LoVo (cell line): Measurements from ENCODE around the gene NEURL3.

Experiments used
- DNase-seq: peaks from one replicate; pipeline ENCODE4 v3.0.0-alpha.2; 2016; ENCODE audit warnings: low spot score

Gene NEURL3

DNA sequence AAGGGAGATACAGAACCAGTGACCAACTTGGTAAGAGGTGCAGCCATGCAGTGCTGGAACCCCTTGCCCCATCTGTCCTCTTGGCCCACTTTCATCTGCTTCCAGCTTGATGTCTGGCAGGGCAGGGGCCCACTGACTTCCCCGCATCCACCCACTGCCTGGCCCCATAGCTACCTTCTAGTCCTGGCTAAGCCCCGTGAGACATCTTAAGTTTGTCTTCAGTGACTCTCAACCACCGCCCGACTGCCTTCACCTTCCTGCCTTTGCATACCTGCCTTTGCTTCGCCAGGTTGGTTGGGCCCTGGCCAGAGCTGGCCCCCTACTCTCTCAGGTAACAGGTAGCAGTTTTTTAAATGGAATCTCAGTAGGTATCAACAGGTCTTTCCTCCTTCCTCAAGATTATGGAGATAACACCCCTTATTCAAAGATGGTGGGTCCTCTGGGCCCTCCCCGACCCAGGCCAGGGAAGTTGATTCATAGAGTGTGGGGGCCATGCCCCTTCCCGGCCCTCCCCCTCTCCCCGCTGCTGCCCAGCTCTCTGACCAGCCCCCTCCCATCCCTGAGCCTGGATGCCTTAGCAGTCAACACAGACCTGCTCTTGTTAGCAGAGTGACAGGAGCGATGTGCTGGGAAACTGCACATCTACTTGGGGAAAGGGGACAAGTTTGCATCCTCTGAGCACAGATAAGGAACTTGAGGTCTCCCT lies 34.2 kb upstream of the NEURL3 start:
- no peak for DNase-seq

- no peak for DNase-seq
Observed at GRCh38 chr2:96538487-96539214, 33.5 kb upstream of the NEURL3 start.

DNA sequence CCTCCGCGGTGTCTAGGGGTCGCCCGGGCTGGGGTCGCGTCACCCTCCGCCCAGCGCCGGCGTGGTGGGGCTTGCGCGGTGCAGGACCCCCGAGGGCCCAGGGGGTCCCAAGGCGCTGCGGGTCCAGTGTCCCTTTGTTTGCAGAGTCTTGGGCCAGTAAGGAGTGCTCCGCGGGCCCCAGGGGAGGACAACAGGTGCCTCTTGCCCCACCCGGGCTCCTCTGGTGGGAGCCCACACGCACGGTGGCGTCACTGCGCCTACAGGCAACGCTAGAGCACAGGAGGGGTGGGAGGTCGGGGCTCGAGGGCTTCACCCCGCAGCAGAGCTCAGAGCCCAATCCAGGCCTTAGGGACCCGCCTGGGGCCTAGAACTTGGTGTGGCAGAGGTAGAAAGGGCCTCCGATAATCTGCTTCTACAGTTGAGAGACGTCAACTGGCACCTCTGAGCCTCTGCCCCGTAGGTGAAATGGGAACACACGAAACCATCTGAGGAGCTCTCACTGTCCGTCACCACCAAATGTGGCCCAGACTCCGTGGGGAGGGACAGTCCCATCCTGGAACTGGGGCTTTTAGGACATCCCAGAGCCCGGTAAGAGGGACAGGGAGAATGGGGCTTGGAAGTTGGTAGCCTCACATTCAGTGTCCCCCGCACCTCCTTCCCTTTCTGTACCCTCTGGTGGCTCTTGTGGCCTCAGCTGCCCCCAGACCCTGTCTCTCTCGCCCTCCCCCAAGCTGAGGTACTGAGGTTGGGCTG lies 32.8 kb upstream of the NEURL3 start:
- DNase-seq, result no peak

DNA sequence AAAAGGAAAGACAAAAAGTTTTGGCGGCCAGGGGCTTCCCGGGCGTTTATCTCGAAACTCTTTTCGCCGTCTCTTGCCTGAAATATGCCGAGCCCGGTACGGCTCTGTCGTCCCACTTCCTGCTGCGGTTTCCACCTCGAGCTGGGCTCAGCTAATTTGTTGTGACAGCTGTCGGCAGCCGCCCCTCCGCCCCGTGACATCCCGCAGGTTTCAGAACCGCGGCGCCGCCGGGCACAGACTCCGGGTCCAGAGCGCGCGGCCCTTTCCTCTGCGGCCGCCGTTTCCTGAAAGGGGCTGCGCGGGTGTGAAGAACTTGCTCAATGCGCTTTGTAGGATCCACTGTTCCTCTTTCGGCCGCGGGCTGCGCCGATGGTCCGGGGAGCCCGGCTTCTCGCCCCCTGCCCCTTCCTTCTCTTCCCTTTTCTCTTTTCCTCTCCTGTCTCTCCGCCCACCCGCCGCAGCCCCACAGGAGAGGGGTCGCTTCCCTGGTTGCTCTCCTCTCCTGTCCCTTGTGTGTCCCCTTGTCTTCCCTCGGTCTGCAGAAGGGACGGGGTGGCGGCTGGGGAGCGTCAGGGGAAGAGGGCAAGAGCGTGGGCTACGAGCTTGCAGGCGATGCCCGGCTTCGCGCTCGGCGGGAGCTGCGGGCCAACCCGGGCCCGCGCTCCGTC lies 32.0 kb upstream of the NEURL3 start:
- peak; percentile 6 for DNase-seq

DNA sequence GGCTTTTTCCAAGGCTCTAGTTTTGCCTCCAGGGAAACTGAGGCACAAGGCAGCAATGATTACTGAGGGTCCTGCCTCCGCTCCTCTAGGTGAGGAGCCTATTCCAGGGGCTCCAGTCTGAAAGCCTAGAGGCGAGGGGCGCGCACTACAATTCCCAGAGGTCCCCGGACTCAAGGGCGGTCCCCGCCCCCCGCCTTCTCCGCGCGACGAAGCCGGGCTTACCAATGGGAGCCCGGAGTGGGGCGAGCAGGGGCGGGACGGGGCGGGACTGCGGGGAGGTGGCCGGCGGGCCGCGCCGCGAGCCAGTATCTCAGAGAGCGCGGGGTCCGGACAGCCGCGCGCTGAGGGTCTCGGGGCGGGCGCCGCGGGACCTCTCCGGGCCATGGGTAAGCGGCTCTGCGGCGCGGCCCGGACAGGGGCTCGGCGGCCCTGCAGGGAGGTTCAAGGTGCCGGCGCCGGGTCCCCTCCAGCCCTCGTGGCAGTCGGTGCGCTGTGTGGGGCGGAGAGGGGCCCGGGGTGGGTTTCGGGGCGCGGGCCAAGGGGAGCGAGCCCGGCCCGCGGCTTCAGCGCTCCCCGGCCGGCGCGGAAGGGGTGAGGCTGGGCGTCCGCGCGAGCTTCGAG lies 31.4 kb upstream of the NEURL3 start, which contains the start of gene ARID5A:
TSS of gene ARID5A (plus strand) at position 308 of the 621 bp plus-strand sequence. CDS start at position 383, 75 bp downstream.
- peak; percentile 87 for DNase-seq

DNA sequence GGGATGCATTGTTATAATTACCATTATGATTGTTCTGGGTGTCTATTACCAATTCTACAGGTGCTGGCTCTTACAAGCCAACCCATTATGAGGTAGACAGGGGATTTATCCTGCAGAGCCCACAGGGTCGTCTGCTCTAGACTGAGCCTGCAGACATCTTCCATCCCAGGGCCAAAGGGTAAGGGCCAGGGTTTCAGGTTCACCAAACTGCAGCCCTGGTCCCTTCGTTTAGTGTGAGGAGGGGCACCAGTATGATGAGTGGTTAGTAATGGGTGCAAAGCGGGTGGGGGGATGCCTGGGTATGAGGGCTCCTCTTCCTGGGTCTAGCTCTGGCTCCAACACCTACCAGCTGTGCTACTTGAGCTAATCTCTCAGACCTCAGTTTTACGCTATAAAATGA lies 30.2 kb upstream of the NEURL3 start:
- DNase-seq, result no peak

GRCh38 chr2:96534701-96535181 lies 29.6 kb upstream of the NEURL3 start:
- DNase-seq, result no peak

GRCh38 chr2:96534141-96534540 lies 29.0 kb upstream of the NEURL3 start:
- DNase-seq, result no peak

DNA sequence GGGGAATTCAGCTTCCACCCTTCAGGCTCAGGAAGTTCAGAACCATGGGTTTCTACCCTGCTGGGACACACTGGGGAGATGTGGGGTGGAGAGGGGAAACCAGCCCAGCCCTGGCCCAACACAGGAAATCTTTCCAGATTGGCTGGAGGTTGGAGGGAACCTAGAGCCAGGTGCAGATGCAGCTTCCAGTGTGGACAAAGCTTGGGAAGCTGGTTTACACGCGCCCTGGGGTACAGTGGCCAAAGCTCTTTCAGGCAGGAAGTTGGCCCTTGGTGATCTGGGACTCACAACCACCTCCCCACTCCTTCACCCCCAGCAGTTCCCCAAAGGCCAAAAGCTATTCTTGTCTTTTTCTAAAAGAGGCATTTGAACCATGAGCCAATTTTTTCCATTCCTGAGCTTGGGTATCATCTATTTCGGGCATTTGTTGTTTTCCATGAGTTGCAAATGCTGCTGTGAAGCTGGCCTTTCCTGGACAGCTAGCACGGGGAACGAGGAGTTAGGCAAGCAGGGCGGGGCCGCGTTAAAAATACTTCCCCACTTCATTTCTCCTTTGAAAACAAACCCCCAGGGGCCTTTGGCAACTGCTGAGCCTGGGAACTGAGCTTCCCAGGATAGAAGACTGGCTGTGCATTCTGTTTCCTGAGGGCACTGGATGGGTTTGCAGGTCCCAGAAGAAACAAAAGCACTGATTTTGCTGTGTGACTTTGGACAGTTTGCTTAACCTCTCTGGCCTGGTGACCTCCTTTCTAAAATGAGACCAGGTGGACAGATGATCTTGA lies 28.3 kb upstream of the NEURL3 start:
- DNase-seq, result no peak

DNA sequence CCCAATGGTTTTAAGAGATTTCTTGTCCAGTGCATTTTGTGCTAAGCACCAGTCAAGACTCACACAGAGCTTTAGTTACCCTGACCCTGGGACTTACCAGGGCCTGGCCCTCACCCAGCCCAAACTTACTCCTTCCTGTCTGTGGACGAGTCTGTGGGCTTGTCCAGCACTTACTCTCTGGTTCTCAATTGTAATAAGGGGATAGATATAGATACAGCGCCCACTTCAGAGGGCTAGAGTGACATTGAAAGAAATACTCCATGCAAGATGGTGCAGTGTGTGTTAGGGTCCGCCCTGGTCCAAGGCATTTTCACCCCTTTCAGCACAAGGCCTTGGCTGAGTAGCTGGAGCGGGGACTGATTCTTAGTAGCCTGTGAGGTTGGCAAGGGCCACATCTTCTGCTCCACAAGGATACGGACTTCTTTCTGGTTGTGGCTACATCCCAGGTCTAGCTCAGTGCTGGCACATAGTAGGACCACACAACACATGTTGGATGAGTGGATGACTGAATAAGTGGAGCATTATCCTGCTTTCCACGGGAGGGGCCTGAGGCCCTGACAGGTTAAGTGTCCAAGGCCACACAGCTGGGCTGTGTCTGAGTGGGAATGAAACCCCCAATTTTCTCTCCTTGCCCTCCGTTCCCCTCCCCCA lies 27.6 kb upstream of the NEURL3 start:
- no peak for DNase-seq

- peak; percentile 99 for DNase-seq
Observed at GRCh38 chr2:96531872-96532505, 26.8 kb upstream of the NEURL3 start.

DNA sequence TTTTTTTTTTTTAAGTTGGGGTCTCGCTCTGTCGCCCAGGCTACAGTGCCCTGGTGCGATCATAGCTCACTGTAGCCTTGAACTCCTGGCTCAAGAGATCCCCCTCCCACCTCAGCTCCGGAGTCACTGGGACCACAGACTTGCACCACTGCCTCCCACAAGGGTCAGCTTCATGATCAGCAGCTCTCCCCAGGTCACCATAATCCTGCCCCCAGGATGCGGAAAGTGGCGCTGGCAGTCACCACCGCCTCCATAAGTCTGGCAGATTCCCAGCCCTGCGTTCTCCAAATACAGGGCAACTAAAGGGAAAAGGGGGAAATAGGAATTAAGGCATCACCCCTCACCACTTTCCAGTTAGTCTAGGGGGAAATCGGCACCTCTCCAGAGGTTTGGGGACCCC lies 26.2 kb upstream of the NEURL3 start:
- DNase-seq, result no peak

- DNase-seq, result no peak
Observed at GRCh38 chr2:96530474-96531357, 25.6 kb upstream of the NEURL3 start.

GRCh38 chr2:96530144-96530430 lies 24.9 kb upstream of the NEURL3 start:
- DNase-seq, result no peak

DNA sequence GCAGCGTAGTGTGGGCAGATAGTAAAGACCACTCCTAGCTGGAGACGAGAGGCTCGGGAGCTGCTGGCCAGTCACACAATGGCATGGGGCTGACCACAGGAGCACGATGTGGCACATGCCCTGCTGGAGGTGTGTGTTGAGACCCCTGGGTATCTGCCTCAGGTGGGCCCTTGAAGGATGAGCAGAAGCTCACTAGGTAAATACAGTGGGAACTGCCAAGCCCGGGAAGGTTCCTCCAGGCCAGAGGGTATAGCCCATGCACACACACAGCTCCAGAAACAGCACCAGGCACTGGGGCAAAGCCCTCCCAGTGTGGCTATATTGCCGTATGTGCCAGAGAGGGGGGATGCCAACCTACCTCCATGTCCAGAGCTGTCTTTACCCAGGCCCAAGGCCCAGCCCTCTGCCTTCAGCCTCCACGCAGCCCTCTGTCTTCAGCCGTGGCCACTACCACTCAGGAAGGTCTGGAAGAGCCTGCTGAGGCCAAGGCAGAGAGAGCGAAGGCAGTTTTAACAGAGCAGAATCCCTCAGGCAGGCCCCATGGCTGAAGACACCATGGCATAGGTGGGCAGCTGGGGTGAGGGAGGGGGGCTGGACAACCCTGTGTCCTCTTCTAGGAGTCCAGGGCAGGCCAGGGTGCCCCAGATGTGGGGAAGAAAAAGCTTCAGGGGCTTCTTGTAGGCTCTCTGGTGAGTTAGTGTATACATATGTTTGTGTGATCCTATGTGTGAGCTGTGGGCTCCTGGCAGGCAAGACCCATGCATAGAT lies 24.4 kb upstream of the NEURL3 start:
- no peak for DNase-seq

DNA sequence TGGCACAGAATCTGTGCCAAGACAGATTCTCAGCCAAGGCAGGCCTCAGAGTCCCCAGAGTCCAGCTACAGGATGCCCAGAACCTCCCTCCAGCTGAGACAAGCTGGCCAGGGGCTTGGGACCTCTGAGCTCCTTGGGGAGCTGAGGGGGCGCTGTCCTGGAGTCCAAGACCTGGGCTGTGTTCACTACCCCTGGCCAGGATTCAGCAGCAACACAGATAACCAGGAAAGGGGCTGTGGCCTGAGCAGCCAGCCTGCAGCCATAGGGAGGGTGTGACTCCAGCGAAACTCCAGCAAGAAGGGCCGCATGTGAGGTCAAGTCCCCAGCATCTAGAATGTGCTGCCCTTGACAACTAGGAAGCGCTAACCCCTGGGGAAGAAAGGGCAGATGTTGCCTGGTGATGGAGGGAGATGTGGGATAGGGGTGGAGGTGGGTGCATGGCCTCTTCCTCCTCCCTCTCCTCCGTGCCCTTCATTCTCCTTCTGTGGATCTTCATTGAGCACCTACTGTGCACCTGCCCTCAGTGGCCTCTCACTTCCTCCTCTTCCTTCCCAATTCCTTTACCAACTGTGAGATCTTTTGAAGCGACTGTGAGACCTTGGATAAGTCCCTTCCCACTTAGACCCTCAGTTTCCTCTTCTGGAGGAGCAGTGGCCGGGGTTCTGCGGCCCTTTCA lies 23.7 kb upstream of the NEURL3 start:
- DNase-seq, result no peak

- no peak for DNase-seq
Observed at GRCh38 chr2:96528006-96528699, 23.0 kb upstream of the NEURL3 start.
